ENCODE results near the gene FMO3.

- TF ChIP-seq CTCF (optimal IDR thresholded peaks at IDR 0.05 in 1 of 3, IDR thresholded peaks at IDR 0.05 in 1 of 3, conservative IDR thresholded peaks at IDR 0.05 in 1 of 3; ENCODE audit: extremely low read depth in 1 of 3, insufficient read depth in 2 of 3, low read length in 3 of 3) (no peak), EZH2 (IDR thresholded peaks at IDR 0.05; ENCODE audit: low read length) (no peak)
Measured at GRCh38 chr1:171081763-171082201, 8.9 kb upstream of the FMO3 start.

Measured in keratinocyte (primary cell).